Endothelial cell of umbilical vein (primary cell): ENCODE results near the gene HIP1R. TPM values are rescaled to one million over a fixed set of nuclear protein-coding genes. Genes with fewer than 3 reads are reported as not detected.
A peak's percentile ranks its signal among the peaks of the same experiment; 100 is the strongest.

ENCODE experiments used
- BruUV-seq: library from RNA; stranded (reverse); fragments of 400-500 nt; replicated peaks from 2 replicates; lab custom pipeline; 2021; lab: Mats Ljungman, UMichigan
- CTCF ChIA-PET: fragments of 300-600, 350-600 bp; sonication (Branson Sonifier 250); formaldehyde crosslinking; loops from one replicate; lab custom pipeline; 2021; ENCODE audit warnings: antibody characterized with exemption, inconsistent platforms; lab: Charles Lee
- POLR2A ChIA-PET: fragments of 300-600, 350-600 bp; sonication (Branson Sonifier 250); formaldehyde crosslinking; loops from one replicate; lab custom pipeline; 2021; ENCODE audit warnings: antibody characterized with exemption, inconsistent platforms; lab: Charles Lee
- DNase-seq: peaks from one replicate; pipeline ENCODE4 v3.0.0-alpha.2; 2011; ENCODE audit warnings: low read depth, low spot score
- FAIRE-seq: peaks from 2 replicates; lab custom pipeline; 2011; peaks lifted over from hg19 to GRCh38; lab: Jason Lieb, UNC
- H2AFZ ChIP-seq: 2 replicates; pipeline ENCODE4 v1.6.0; 2012; ENCODE audit warnings: low read depth, low read length, control low read depth, inconsistent platforms
- H3K27ac ChIP-seq: 2 replicates; pipeline ENCODE4 v1.5.1; 2011; ENCODE audit warnings: low read depth, mild to moderate bottlenecking, control low read depth, low read length, moderate library complexity; ENCODE audit not compliant: insufficient read depth
- H3K27me3 ChIP-seq, 2 experiments: 2 replicates each; pipeline versions ENCODE4 v1.6.0 to v1.6.1; 2011; ENCODE audit warnings: low read length in 2 of 2, mixed read lengths in 1 of 2; ENCODE audit not compliant: control insufficient read depth in 2 of 2, insufficient read depth in 2 of 2
- H3K36me3 ChIP-seq, 2 experiments: 2 replicates in 1 of 2; 3 replicates in 1 of 2; pipeline ENCODE4 v1.5.1; 2011; ENCODE audit warnings: low read length in 2 of 2, mild to moderate bottlenecking in 1 of 2, moderate library complexity in 1 of 2; ENCODE audit not compliant: control insufficient read depth in 2 of 2, insufficient read depth in 2 of 2; ENCODE audit errors: extremely low read depth in 1 of 2
- H3K4me1 ChIP-seq: 3 replicates; pipeline ENCODE4 v1.5.1; 2011; ENCODE audit warnings: mild to moderate bottlenecking, low read length; ENCODE audit not compliant: control insufficient read depth, insufficient read depth; ENCODE audit errors: extremely low read depth
- H3K4me2 ChIP-seq: 2 replicates; pipeline ENCODE4 v1.6.1; 2011; ENCODE audit warnings: low read length, control low read depth, mixed read lengths; ENCODE audit not compliant: insufficient read depth
- H3K4me3 ChIP-seq, 3 experiments: fragments of 200-600 bp in 1 of 3; sonication (generic), shearing (Covaris generic) in 1 of 3; replicated peaks in 1 of 3; 2 replicates each; pipeline ENCODE4 v1.5.1; 2011 to 2016; ENCODE audit warnings: control low read depth in 3 of 3, low read length in 3 of 3, mild to moderate bottlenecking in 2 of 3, inconsistent platforms in 1 of 3, low read depth in 1 of 3, moderate library complexity in 1 of 3; ENCODE audit not compliant: insufficient read depth in 1 of 3
- H3K79me2 ChIP-seq: 2 replicates; pipeline ENCODE4 v1.6.0; 2012; ENCODE audit warnings: low read length, inconsistent platforms; ENCODE audit not compliant: control insufficient read depth, insufficient read depth
- H3K9ac ChIP-seq: replicated peaks from 2 replicates; pipeline ENCODE3; 2011; ENCODE audit warnings: low read length, control low read depth; ENCODE audit not compliant: insufficient read depth; ENCODE audit errors: extremely low read depth
- H3K9me1 ChIP-seq: replicated peaks from 3 replicates; pipeline ENCODE4 v1.6.0; 2011; ENCODE audit warnings: mild to moderate bottlenecking, low read length; ENCODE audit not compliant: control insufficient read depth, insufficient read depth; ENCODE audit errors: extremely low read depth
- H3K9me3 ChIP-seq: replicated peaks from 2 replicates; pipeline ENCODE4 v1.5.1; 2012; ENCODE audit warnings: low read length, inconsistent platforms; ENCODE audit not compliant: control insufficient read depth, insufficient read depth
- H4K20me1 ChIP-seq: replicated peaks from 2 replicates; pipeline ENCODE3; 2011; ENCODE audit warnings: mild to moderate bottlenecking, low read length; ENCODE audit not compliant: control insufficient read depth, insufficient read depth; ENCODE audit errors: extremely low read depth
- CTCF ChIP-seq, 2 donors: IDR thresholded peaks; 1 replicate in 1 of 2; 2 replicates in 1 of 2; pipeline ENCODE4 v1.5.1; 2011; ENCODE audit warnings: low read length in 2 of 2, mild to moderate bottlenecking in 2 of 2, moderate library complexity in 2 of 2, control low read depth in 1 of 2, inconsistent platforms in 1 of 2, low read depth in 1 of 2; ENCODE audit not compliant: insufficient read depth in 1 of 2; ENCODE audit errors: extremely low read depth in 1 of 2
- EZH2 ChIP-seq: IDR thresholded peaks from 2 replicates; pipeline ENCODE4 v1.6.1; 2012; ENCODE audit warnings: borderline replicate concordance, low read depth, mild to moderate bottlenecking, moderate library complexity, low read length, inconsistent platforms; ENCODE audit not compliant: severe bottlenecking
- FOS ChIP-seq: IDR thresholded peaks from 2 replicates; pipeline ENCODE4 v1.6.1; 2011; ENCODE audit warnings: mild to moderate bottlenecking, low read length, moderate library complexity, borderline replicate concordance; ENCODE audit not compliant: insufficient read depth
- GATA2 ChIP-seq: IDR thresholded peaks from 2 replicates; pipeline ENCODE4 v1.7.0; 2011; ENCODE audit warnings: low read depth, mild to moderate bottlenecking, moderate library complexity, mixed read lengths, low read length; ENCODE audit not compliant: insufficient read length, insufficient read depth
- JUN ChIP-seq: IDR thresholded peaks from 2 replicates; pipeline ENCODE4 v1.6.1; 2011; ENCODE audit warnings: borderline replicate concordance, low read depth; ENCODE audit not compliant: insufficient read length, insufficient read depth
- MAX ChIP-seq: IDR thresholded peaks from 2 replicates; pipeline ENCODE4 v1.6.1; 2011; ENCODE audit not compliant: insufficient read depth, insufficient read length
- MYC ChIP-seq: IDR thresholded peaks from one replicate; pipeline ENCODE4 v1.6.1; 2011; ENCODE audit warnings: mild to moderate bottlenecking, low read depth, low read length
- POLR2A ChIP-seq: IDR thresholded peaks from 2 replicates; pipeline ENCODE4 v1.6.1; 2012; ENCODE audit warnings: low read depth, mild to moderate bottlenecking, control low read depth, low read length
- POLR2AphosphoS5 ChIP-seq: IDR thresholded peaks from 2 replicates; pipeline ENCODE4 v1.6.1; 2012; ENCODE audit warnings: low read depth, mild to moderate bottlenecking, control low read depth, low read length, moderate library complexity; ENCODE audit not compliant: insufficient read depth
- dilution Hi-C: fragments of 300-500 bp; cut with MboI; formaldehyde crosslinking; loops from one replicate; pipeline ENCODE4 v1.15.0; 2019; ENCODE audit warnings: low sequenced_read_pairs; ENCODE audit not compliant: extremely low pct_ligation_motif_present
- intact Hi-C: fragments of 100-400 bp; cut with micrococcal nuclease; formaldehyde crosslinking; loops from one replicate; pipeline ENCODE4 v1.10.0; 2022
- polyA plus RNA-seq, 4 experiments: library from polyadenylated mRNA; depleted of rRNA in 3 of 4; stranded (reverse) in 3 of 4; unstranded in 1 of 4; fragments of >200 nt; gene quantifications; 2 replicates each; pipeline versions ENCODE4 v1.2.1 to v1.2.3, GENCODE V29; 2011 to 2012; ENCODE audit warnings: missing spikeins in 1 of 4
- total RNA-seq: library from RNA; stranded (reverse); gene quantifications from 2 replicates; pipeline ENCODE4 v1.2.3, GENCODE V29; 2021

Gene HIP1R
- total and polyA plus RNA-seq, 2 donors (not counting 3 experiments of a cell fraction or from before 2014, with no cell fraction given), result 111 to 122 TPM

- Histone ChIP-seq H3K9me1 (no peaks in the 10 kb centered on the region), H3K4me3 (no peak overlapping the region), H3K9ac (peak overlapping the region; percentile 71), H3K9me3 (no peaks in the 10 kb centered on the region), H2AFZ (no peak overlapping the region), H3K4me1 (peaks cover 64% of the 10 kb centered on the region), H4K20me1 (no peaks in the 10 kb centered on the region), H3K27ac (peak overlapping the region; percentile 87), H3K4me2 (peak overlapping the region; percentile 21), H3K27me3 (no peaks in the 10 kb centered on the region), H3K36me3 (no peaks in the 10 kb centered on the region), H3K79me2 (peaks cover 86% of the 10 kb centered on the region)
- ChIA-PET CTCF (interaction anchor here (1.0 to 1.3 kb wide), 3 partner anchors 15 to 53 kb away, joined by 3 to 5 read pairs (median 3); no protein-coding TSS in a partner anchor), POLR2A (no interaction called here)
- DNase-seq (peak; percentile 71), FAIRE-seq (no peak)
- dilution Hi-C loops, result no loop called here
- intact Hi-C loops, result no loop called here
- no TSS peak for BruUV-seq
- TF ChIP-seq MYC, result no peak
- TF ChIP-seq FOS, result peak; percentile 82
- no peak for TF ChIP-seq EZH2
- TF ChIP-seq CTCF (IDR thresholded peaks at IDR 0.05; ENCODE audit: extremely low read depth in 1 of 2, insufficient read depth in 1 of 2, low read depth in 1 of 2, low read length in 2 of 2), result no peak
- TF ChIP-seq POLR2AphosphoS5, result no peak
- no peak for TF ChIP-seq MAX
- no peak for TF ChIP-seq GATA2
- no peak for TF ChIP-seq POLR2A
- TF ChIP-seq JUN, result peak; percentile 72
Observed at GRCh38 chr12:122886851-122887818, 51.9 kb downstream of the HIP1R start.
